HG02884 (cell line): ENCODE results near the gene TMEM176A.

Source experiments
- ATAC-seq: cut with Tn5 transposase; IDR thresholded peaks from one replicate; pipeline ENCODE4 v1.9.1; 2021; ENCODE audit warnings: mild to moderate bottlenecking, moderate library complexity; ENCODE audit not compliant: unreplicated experiment

TMEM176A gene

GRCh38 chr7:150787321-150788281 is 13.0 kb upstream of the TMEM176A start:
- ATAC-seq: no peak

- ATAC-seq: no peak
Observed at GRCh38 chr7:150788474-150789269, 11.9 kb upstream of the TMEM176A start.

- no peak for ATAC-seq
Observed at GRCh38 chr7:150790416-150791075, 10.0 kb upstream of the TMEM176A start.

- no peak for ATAC-seq
Observed at GRCh38 chr7:150791304-150791703, 9.3 kb upstream of the TMEM176A start.

- ATAC-seq: no peak
Observed at GRCh38 chr7:150791746-150792452, 8.7 kb upstream of the TMEM176A start.

GRCh38 chr7:150793569-150794238 is 6.9 kb upstream of the TMEM176A start:
- no peak for ATAC-seq

- no peak for ATAC-seq
Observed at GRCh38 chr7:150797661-150798060, 2.9 kb upstream of the TMEM176A start.

GRCh38 chr7:150799156-150799555 is 1.4 kb upstream of the TMEM176A start:
- no peak for ATAC-seq

GRCh38 chr7:150799741-150800580 is 608 bp upstream of the TMEM176A start, which contains the start of gene TMEM176B:
Gene TMEM176B (minus strand): TSS chr7:150800364. CDS start chr7:150796569, 3,795 bp downstream.
- no peak for ATAC-seq

GRCh38 chr7:150801242-150801945 is 825 bp downstream of the TMEM176A start:
- ATAC-seq: no peak

- no peak for ATAC-seq
Observed at GRCh38 chr7:150801946-150802771, 1.6 kb downstream of the TMEM176A start.

GRCh38 chr7:150803161-150803860 is 2.7 kb downstream of the TMEM176A start:
- ATAC-seq: no peak

- no peak for ATAC-seq
Observed at GRCh38 chr7:150804802-150805201, 4.2 kb downstream of the TMEM176A start.

- ATAC-seq: no peak
Observed at GRCh38 chr7:150805864-150806263, 5.3 kb downstream of the TMEM176A start.

GRCh38 chr7:150806454-150806853 is 5.9 kb downstream of the TMEM176A start:
- ATAC-seq: no peak

GRCh38 chr7:150806863-150807262 is 6.3 kb downstream of the TMEM176A start:
- ATAC-seq: no peak
